ENCODE data around the gene ST6GALNAC6.

DNA sequence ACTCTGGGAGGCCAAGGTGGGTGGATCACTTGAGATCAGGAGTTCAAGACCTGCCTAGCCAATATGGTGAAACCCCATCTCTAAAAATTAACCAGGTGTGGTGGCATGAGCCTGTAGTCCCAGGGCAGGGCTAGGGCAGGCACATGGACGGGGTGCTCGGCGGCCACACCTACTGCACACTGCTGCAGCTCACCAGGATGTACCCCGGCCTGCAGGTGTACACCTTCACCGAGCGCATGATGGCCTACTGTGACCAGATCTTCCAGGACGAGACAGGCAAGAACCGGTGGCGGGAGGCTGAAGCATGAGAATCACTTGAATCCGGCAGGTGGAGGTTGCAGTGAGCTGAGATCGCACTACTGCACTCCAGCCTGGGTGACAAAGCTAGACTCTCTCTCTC lies 14.3 kb upstream of the ST6GALNAC6 start:
- TF ChIP-seq CTCF (IDR thresholded peaks at IDR 0.05) (no peak), POLR2A (IDR thresholded peaks at IDR 0.05) (no peak)

Data from lower leg skin (tissue), 3 donors.